ENCODE data around the gene ADAMTS16. TPM values are rescaled to one million over a fixed set of nuclear protein-coding genes. Genes with fewer than 3 reads are reported as not detected.

Gene ADAMTS16
- total and polyA plus RNA-seq, 2 donors (not counting 3 experiments of a cell fraction or from before 2014, with no cell fraction given): not detected

DNA sequence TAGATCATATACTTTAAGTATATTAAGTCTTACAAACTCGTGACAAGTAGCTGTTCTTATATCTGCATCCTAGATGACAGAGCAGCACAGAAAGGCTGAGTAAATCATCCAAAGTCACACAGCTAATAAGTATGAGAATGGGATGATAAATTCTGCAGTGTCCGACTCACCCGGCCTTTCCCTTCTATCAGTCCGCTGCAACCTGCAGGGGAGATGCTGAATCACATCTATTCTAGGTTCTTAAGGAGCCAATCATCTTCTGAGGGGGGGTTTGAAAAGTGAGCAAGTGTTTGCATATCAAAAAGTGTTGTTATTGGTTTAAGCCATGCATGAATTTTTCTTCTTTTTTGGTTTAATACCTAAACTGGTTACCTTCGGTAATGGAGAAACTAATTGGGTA is 38.9 kb downstream of the ADAMTS16 start:
- Histone ChIP-seq H3K79me2 (ENCODE audit: control insufficient read depth, insufficient read depth, low read length) (no peaks in the 10 kb centered on the region), H3K9ac (replicated peaks; ENCODE audit: extremely low read depth, insufficient read depth, low read length) (no peak overlapping the region), H2AFZ (ENCODE audit: low read depth, low read length) (no peak overlapping the region), H3K27me3 (ENCODE audit: control insufficient read depth in 2 of 2, insufficient read depth in 2 of 2, low read length in 2 of 2) (no peaks in the 10 kb centered on the region), H3K36me3 (ENCODE audit: control insufficient read depth in 2 of 2, extremely low read depth in 1 of 2, insufficient read depth in 2 of 2, low read length in 2 of 2) (no peaks in the 10 kb centered on the region), H3K4me3 (replicated peaks in 1 of 3; ENCODE audit: insufficient read depth in 1 of 3, low read depth in 1 of 3, low read length in 3 of 3) (no peak overlapping the region), H3K9me3 (replicated peaks; ENCODE audit: control insufficient read depth, insufficient read depth, low read length) (peaks cover 9% of the 10 kb centered on the region), H3K9me1 (replicated peaks; ENCODE audit: control insufficient read depth, extremely low read depth, insufficient read depth, low read length) (no peaks in the 10 kb centered on the region), H4K20me1 (replicated peaks; ENCODE audit: control insufficient read depth, extremely low read depth, insufficient read depth, low read length) (no peaks in the 10 kb centered on the region), H3K27ac (ENCODE audit: insufficient read depth, low read depth, low read length) (no peak overlapping the region), H3K4me1 (ENCODE audit: control insufficient read depth, extremely low read depth, insufficient read depth, low read length) (no peaks in the 10 kb centered on the region), H3K4me2 (ENCODE audit: insufficient read depth, low read length) (no peak overlapping the region)
- POLR2A ChIA-PET: no interaction called here
- CTCF ChIA-PET: no interaction called here
- no peak for FAIRE-seq
- dilution Hi-C loops (cut with MboI; ENCODE audit: extremely low pct_ligation_motif_present, low sequenced_read_pairs) (no loop called here), intact Hi-C loops (cut with micrococcal nuclease) (no loop called here)
- DNase-seq (ENCODE audit: low read depth, low spot score): no peak
- BruUV-seq (replicated peaks): no TSS peak
- TF ChIP-seq MAX (IDR thresholded peaks at IDR 0.05; ENCODE audit: insufficient read depth, insufficient read length) (no peak), GATA2 (IDR thresholded peaks at IDR 0.05; ENCODE audit: insufficient read depth, insufficient read length, low read depth, low read length) (no peak), JUN (IDR thresholded peaks at IDR 0.05; ENCODE audit: borderline replicate concordance, insufficient read depth, insufficient read length, low read depth) (no peak), MYC (IDR thresholded peaks at IDR 0.05; ENCODE audit: low read depth, low read length) (no peak), FOS (IDR thresholded peaks at IDR 0.05; ENCODE audit: borderline replicate concordance, insufficient read depth, low read length) (no peak), EZH2 (IDR thresholded peaks at IDR 0.05; ENCODE audit: borderline replicate concordance, low read depth, low read length, severe bottlenecking) (no peak), POLR2A (IDR thresholded peaks at IDR 0.05; ENCODE audit: low read depth, low read length) (no peak), POLR2AphosphoS5 (IDR thresholded peaks at IDR 0.05; ENCODE audit: insufficient read depth, low read depth, low read length) (no peak)
- TF ChIP-seq, protein P1, sequence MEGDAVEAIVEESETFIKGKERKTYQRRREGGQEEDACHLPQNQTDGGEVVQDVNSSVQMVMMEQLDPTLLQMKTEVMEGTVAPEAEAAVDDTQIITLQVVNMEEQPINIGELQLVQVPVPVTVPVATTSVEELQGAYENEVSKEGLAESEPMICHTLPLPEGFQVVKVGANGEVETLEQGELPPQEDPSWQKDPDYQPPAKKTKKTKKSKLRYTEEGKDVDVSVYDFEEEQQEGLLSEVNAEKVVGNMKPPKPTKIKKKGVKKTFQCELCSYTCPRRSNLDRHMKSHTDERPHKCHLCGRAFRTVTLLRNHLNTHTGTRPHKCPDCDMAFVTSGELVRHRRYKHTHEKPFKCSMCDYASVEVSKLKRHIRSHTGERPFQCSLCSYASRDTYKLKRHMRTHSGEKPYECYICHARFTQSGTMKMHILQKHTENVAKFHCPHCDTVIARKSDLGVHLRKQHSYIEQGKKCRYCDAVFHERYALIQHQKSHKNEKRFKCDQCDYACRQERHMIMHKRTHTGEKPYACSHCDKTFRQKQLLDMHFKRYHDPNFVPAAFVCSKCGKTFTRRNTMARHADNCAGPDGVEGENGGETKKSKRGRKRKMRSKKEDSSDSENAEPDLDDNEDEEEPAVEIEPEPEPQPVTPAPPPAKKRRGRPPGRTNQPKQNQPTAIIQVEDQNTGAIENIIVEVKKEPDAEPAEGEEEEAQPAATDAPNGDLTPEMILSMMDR (IDR thresholded peaks at IDR 0.05; ENCODE audit: extremely low read depth in 1 of 2, insufficient read depth in 1 of 2, low read depth in 1 of 2, low read length in 2 of 2): no peak

Measured in endothelial cell of umbilical vein (primary cell).